MM.1S (cell line): ENCODE results near the gene LIPE.
A peak's percentile ranks its signal among the peaks of the same experiment; 100 is the strongest.

Source experiments
- DNase-seq: peaks from one replicate; pipeline ENCODE4 v3.0.0-alpha.2; 2015
- H2AFZ ChIP-seq: fragments of 300-600 bp; sonication (generic); 2 replicates; pipeline ENCODE4 v1.6.0; 2016; ENCODE audit warnings: antibody characterized with exemption, low read length
- H3F3A ChIP-seq: fragments of 300-600 bp; sonication (generic); 2 replicates; pipeline ENCODE4 v1.6.1; 2016; ENCODE audit warnings: mild to moderate bottlenecking, antibody characterized with exemption, low read length, moderate library complexity, mixed read lengths; ENCODE audit not compliant: insufficient read depth
- H3K27ac ChIP-seq: fragments of 300-600 bp; sonication (generic); 2 replicates; pipeline ENCODE4 v1.5.1; 2016; ENCODE audit warnings: mild to moderate bottlenecking, low read length
- H3K27me3 ChIP-seq: fragments of 300-600 bp; sonication (generic); replicated peaks from 2 replicates; pipeline ENCODE4 v1.6.0; 2016; ENCODE audit warnings: low read length; ENCODE audit not compliant: insufficient read depth
- H3K36me3 ChIP-seq: fragments of 300-600 bp; sonication (generic); replicated peaks from 2 replicates; pipeline ENCODE4 v1.6.1; 2016; ENCODE audit warnings: mild to moderate bottlenecking, low read length, mixed read lengths; ENCODE audit not compliant: insufficient read depth
- H3K4me1 ChIP-seq: fragments of 300-600 bp; sonication (generic); 2 replicates; pipeline ENCODE4 v1.6.1; 2016; ENCODE audit warnings: low read length, mixed read lengths
- H3K4me2 ChIP-seq: fragments of 300-600 bp; sonication (generic); 2 replicates; pipeline ENCODE4 v1.6.0; 2016; ENCODE audit warnings: low read depth, low read length
- H3K4me3 ChIP-seq: fragments of 300-600 bp; sonication (generic); 2 replicates; pipeline ENCODE4 v1.5.1; 2016; ENCODE audit warnings: low read length, mixed read lengths
- H3K79me2 ChIP-seq: fragments of 300-600 bp; sonication (generic); 2 replicates; pipeline ENCODE4 v1.6.1; 2016; ENCODE audit warnings: mixed run types, low read length, mixed read lengths
- H3K9ac ChIP-seq: fragments of 300-600 bp; sonication (generic); 2 replicates; pipeline ENCODE4 v1.6.1; 2016; ENCODE audit warnings: low read length, mixed read lengths
- H3K9me2 ChIP-seq: fragments of 300-600 bp; sonication (generic); replicated peaks from 2 replicates; pipeline ENCODE4 v1.6.1; 2016; ENCODE audit warnings: mild to moderate bottlenecking, low read length, mixed read lengths; ENCODE audit not compliant: insufficient read depth
- H3K9me3 ChIP-seq: fragments of 300-600 bp; sonication (generic); replicated peaks from 2 replicates; pipeline ENCODE4 v1.6.1; 2016; ENCODE audit warnings: mild to moderate bottlenecking, low read length, mixed read lengths; ENCODE audit not compliant: insufficient read depth
- H4K20me1 ChIP-seq: fragments of 300-600 bp; sonication (generic); 2 replicates; pipeline ENCODE4 v1.6.1; 2016; ENCODE audit warnings: mild to moderate bottlenecking, low read length, moderate library complexity, mixed read lengths; ENCODE audit not compliant: insufficient read depth
- EZH2 ChIP-seq: fragments of 300-600 bp; sonication (generic); optimal IDR thresholded peaks from 2 replicates; pipeline ENCODE3; 2017; ENCODE audit warnings: low read depth, mild to moderate bottlenecking, antibody characterized with exemption, low read length, mixed read lengths
- EZH2phosphoT487 ChIP-seq: fragments of 300-600 bp; sonication (generic); IDR thresholded peaks from 2 replicates; pipeline ENCODE4 v1.6.1; 2018; ENCODE audit warnings: antibody characterized with exemption, low read length
- TF ChIP-seq, protein P1 (sequence below): fragments of 300-600 bp; sonication (generic); IDR thresholded peaks from 2 replicates; pipeline ENCODE4 v1.5.1; 2016; ENCODE audit warnings: antibody characterized with exemption, low read length, mixed read lengths

Gene LIPE

DNA sequence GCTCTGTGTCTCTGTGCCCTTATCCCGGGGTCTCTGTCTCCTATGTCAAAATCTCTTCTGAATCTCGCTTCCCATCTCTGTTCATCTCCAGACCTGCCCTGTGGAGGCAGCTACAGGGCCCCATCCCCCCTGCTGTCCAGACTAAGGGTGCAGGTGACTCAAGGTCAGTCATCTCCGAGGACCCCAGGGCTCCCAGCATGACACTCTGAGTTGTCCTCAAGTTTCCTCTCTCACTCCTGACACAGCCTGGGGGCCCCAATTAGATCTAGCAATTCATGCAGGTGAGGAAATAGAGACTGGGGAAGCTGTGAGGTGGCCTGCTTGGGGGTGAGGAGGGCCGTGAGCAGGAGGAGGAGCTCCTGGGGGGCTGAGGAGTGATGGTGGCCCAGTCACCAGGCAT is 35.0 kb downstream of the LIPE start:
- Histone ChIP-seq H2AFZ (no peak overlapping the region), H3F3A (no peaks in the 10 kb centered on the region), H3K4me2 (no peak overlapping the region)

DNA sequence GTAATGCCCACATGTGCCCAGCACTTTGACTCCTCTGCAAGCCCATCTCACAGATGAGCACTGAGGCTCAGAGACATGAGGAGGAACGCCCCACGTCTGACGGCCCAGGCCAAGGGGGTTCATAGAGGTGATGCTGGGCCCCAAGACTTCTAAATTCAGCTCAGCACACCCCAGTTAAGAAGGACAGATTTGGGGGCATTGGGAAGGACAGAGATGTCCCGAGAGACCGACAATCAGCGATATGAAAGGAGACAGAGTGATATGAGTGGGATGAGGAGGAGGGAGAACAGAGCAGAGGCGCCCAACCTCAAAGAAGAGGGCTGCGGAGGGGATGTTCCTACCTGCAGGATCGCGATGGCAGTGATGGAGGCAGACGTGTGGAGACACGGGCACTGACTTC is 37.3 kb downstream of the LIPE start, which contains the start of gene CNFN:
CNFN (minus strand) TSS at position 399 of the 400 bp plus-strand sequence. CDS start 1,260 bp downstream, outside the sequence.
- peak; percentile 83 for TF ChIP-seq EZH2
- TF ChIP-seq, protein P1, sequence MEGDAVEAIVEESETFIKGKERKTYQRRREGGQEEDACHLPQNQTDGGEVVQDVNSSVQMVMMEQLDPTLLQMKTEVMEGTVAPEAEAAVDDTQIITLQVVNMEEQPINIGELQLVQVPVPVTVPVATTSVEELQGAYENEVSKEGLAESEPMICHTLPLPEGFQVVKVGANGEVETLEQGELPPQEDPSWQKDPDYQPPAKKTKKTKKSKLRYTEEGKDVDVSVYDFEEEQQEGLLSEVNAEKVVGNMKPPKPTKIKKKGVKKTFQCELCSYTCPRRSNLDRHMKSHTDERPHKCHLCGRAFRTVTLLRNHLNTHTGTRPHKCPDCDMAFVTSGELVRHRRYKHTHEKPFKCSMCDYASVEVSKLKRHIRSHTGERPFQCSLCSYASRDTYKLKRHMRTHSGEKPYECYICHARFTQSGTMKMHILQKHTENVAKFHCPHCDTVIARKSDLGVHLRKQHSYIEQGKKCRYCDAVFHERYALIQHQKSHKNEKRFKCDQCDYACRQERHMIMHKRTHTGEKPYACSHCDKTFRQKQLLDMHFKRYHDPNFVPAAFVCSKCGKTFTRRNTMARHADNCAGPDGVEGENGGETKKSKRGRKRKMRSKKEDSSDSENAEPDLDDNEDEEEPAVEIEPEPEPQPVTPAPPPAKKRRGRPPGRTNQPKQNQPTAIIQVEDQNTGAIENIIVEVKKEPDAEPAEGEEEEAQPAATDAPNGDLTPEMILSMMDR = no peak
- no peak for TF ChIP-seq EZH2phosphoT487
- no peak within 1 kb of the TSS for H3K9ac ChIP-seq
- H3K9me2 ChIP-seq = no peaks in the 10 kb centered on the region

More for the DNA sequence above, 35.0 kb downstream of the LIPE start:
- Histone ChIP-seq H3K79me2 (no peaks in the 10 kb centered on the region; the same call in 1 of the 2 replicates), H3K9me2 (no peaks in the 10 kb centered on the region), H3K4me3 (no peak overlapping the region), H3K9me3 (no peaks in the 10 kb centered on the region), H3K9ac (no peak overlapping the region), H4K20me1 (no peaks in the 10 kb centered on the region), H3K27me3 (peaks cover 52% of the 10 kb centered on the region), H3K27ac (no peak overlapping the region), H3K36me3 (no peaks in the 10 kb centered on the region), H3K4me1 (peaks cover 5% of the 10 kb centered on the region; the same call in 1 of the 2 replicates)
- TF ChIP-seq, protein P1 = no peak
- TF ChIP-seq EZH2phosphoT487 (no peak), EZH2 (no peak)
- no peak for DNase-seq

DNA sequence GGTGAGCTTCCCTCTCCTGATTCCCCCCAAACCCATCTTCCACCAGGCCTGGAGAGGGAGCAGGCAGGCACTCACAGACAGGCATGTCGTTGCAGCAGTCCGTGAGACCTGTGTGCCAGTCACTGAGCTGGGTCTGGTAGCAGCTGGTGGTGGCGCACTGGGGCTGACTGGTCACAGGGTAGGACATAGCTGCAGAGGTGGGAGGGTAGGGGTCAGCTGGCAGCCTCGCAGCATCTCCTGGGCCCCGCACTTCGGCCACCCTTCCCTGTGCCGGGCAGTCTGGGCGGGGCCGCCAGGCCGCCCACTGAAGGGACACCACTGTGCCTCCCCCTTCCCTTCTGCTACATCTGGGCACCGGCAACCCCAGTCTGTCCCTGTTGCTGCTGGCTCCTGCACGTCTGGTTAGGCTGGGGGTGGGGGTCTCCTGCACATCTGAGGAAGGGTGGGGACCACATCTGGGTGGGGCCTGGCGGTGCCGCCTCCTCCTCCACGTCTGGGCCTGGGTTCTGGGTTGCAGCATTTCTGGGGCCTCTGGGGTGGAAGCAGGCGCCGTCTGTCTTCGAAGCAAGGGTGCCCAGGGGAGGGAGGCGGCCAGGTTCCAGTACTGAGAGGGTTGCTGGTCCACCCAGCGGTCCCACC is 38.2 kb downstream of the LIPE start:
- DNase-seq = no peak
- no peaks in the 10 kb centered on the region for H3K4me1 ChIP-seq
- H3K9ac ChIP-seq = no peak overlapping the region
- no peaks in the 10 kb centered on the region for H3K36me3 ChIP-seq
- H3K79me2 ChIP-seq = no peaks in the 10 kb centered on the region
- no peaks in the 10 kb centered on the region for H4K20me1 ChIP-seq
- no peaks in the 10 kb centered on the region for H3F3A ChIP-seq
- H3K9me3 ChIP-seq = no peaks in the 10 kb centered on the region
- H3K4me2 ChIP-seq = no peak overlapping the region
- H3K27me3 ChIP-seq = peaks cover 52% of the 10 kb centered on the region
- H2AFZ ChIP-seq = no peak overlapping the region
- TF ChIP-seq EZH2phosphoT487 (no peak), EZH2 (no peak)
- TF ChIP-seq, protein P1 = no peak
- H3K9me2 ChIP-seq = no peaks in the 10 kb centered on the region
- H3K4me3 ChIP-seq = no peak overlapping the region
- H3K27ac ChIP-seq = no peak overlapping the region

More for the DNA sequence above, 37.3 kb downstream of the LIPE start, which contains the start of gene CNFN:
- no peak within 1 kb of the TSS for H3K4me3 ChIP-seq
- no peaks in the 10 kb centered on the region for H3K4me1 ChIP-seq
- no peaks in the 10 kb centered on the region for H3K36me3 ChIP-seq
- no peaks in the 10 kb centered on the region for H3K79me2 ChIP-seq
- H3F3A ChIP-seq = no peaks in the 10 kb centered on the region
- DNase-seq = no peak
- no peak within 1 kb of the TSS for H2AFZ ChIP-seq
- H3K27ac ChIP-seq = no peak within 1 kb of the TSS
- no peaks in the 10 kb centered on the region for H4K20me1 ChIP-seq
- peaks cover 52% of the 10 kb centered on the region for H3K27me3 ChIP-seq
- no peak within 1 kb of the TSS for H3K4me2 ChIP-seq
- no peaks in the 10 kb centered on the region for H3K9me3 ChIP-seq
